Fibroblast of skin of back (primary cell): ENCODE measurements around the gene ZNF630. TPM values are rescaled to one million over a fixed set of nuclear protein-coding genes. Genes with fewer than 3 reads are reported as not detected.
"Not testable (repeated sequence)": the region's sequence is repeated elsewhere in the genome, so short reads cannot be mapped to it uniquely, and the experiment has no call there.

Experiments
- DNase-seq: peaks from one replicate; pipeline ENCODE4 v3.0.0-alpha.2; 2013
- polyA plus RNA-seq, 2 experiments: library from polyadenylated mRNA; unstranded; fragments of 120-200 nt; gene quantifications; one replicate each; pipeline ENCODE4 v1.2.1, GENCODE V29; 2013; ENCODE audit not compliant: insufficient read length in 2 of 2

ZNF630 gene
- 0.66 TPM for polyA plus RNA-seq (2013, experiment 1 of 2; ENCODE audit: insufficient read length)
- polyA plus RNA-seq (2013, experiment 2 of 2; ENCODE audit: insufficient read length): 0.99 TPM

DNA sequence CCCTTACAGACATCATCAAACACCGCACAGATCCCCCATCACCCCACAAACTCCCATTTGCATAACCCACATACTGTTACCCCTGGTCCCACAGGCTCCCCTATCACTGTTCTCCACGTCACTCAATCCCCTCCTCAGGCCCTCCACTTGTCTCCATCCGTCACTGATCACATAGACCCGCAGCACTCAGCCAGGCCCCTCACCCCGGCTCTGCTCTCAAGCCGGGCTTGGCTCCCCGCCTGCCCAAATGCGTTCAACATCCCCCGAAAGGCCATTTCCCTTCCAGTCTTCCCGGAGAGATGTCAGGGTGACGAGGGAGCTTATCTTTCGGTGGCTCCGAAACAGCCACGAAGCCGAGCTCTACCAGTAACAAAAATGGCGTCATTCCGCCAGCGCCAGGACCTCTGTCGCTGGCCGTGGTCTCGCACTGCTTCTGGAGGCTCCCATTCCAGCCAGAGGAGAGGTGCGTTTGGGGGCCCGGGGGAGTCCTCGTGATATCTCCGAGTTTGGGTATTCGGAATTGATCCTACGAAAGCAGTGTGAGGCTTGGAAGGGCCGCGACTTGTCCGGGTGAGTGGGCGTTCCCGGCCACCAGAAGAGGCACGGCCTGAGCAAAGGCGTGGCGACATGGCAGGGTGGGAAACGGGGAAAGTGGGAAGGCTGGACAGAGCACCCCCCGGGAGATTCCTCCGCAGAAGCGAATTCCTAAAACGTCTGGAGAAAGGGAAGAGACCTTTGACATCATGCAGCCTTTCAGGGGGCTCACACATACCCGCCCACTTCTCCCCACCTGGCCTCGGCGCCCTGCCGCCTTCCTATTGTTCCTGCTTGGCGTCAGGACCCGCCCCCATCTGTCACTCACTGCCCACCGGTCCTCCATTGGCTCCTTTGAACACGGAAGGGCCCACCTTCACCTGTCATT, at the start of gene ZNF630:
Gene ZNF630 (minus strand): TSS at position 577 of the 922 bp plus-strand sequence. CDS start 4,754 bp downstream, outside the sequence.
- peak; percentile 37 for DNase-seq

DNA sequence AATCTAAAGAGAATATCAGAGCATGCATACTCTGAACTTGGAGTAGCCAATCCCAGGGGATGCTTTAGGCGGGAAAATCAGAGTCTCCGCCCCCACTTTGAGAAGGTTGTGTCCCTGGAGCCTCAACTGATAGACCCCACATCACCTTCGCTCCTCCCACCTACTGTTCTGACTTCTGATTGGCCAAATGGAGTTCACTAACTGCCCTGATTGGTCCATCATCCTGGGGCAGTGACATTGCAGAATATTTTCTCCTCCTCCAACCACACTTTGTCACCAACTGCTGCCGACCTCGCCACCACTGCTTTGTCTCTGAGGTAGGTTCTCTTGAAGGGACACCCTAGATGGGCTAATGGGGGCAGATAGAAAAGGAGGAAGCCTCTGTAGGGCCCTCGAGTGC, 36.3 kb upstream of the ZNF630 start:
- DNase-seq: no peak

DNA sequence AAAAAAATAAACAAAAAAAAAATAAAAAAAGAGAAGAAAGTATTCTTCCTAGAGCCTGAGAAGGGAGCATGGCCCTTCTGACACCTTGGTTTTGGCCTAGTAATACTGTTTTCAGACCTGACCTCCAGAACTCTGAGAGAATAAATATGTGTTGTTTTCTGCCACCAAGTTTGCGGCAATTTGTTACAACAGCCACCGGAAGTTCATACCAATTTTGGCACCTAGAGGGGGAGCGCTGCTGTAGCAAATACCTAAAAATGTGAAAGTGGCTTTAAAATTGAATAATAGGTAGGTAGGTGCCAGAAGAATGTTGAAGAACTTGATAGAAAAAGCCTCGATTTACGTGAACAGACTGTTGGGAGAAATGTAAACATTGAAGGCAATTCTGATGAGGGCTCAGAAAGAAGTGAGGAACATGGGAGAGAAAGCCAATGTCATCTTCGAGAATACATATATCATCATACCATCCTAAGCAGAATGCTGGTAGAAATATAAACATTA, 31.5 kb upstream of the ZNF630 start:
- no peak for DNase-seq

DNA sequence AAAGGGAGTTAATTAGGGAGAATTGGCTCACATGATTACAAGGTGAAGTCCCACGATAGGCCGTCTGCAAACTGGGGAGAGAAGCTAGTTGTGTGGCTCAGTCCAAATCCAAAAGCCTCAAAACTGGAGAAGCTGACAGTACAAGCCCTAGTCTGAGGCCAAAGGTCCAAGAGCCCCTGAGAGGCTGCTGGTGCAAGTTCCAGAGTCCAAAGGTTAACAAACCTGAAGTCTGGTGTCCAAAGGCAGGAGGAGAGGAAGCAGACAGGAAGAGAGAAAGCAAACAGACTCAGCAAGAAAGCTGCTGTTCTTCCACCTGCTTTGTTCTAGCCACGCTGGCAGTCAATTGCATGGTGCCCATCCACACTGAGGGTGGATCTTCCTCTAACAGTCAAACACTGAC, 30.0 kb upstream of the ZNF630 start:
- no peak for DNase-seq

DNA sequence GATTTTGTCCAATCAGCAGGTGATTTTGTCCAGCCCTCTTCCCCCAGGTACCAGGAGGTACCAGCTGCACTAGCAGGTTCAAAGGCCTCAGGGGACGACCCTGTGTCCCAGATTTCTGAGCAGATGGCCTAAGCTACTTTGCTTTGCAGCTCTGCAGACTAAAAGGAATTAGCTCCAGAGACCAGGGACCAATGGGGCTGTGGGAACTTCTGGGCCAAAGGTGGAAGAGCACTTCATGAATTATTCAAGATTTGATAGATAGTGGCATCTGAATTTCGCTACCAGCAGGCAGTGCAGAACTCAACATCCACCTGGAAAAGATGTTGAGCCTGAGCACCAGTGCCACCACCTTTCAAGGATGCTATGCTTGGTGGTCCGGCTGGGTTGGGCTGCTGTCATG, 21.1 kb upstream of the ZNF630 start:
- not testable (repeated sequence) for DNase-seq

DNA sequence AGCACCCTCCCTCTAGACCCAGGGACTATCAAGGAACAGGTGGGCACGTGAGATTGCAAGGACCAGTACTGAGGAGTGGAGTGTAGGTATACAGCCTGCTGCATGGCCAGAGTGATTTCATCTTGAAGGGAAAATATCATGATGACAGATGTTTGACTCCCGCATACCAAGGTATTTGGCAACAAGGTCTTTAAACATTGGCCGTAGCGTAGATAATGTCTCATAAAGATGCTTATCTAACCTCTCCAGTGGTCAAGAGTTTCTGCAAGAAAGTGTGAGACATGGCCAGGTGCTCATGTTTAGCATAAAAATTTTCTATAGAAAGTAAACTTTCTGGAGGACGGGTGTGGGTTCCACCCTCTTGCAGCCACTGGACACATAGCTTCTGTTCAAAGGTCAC, 18.7 kb upstream of the ZNF630 start:
- DNase-seq: no peak

DNA sequence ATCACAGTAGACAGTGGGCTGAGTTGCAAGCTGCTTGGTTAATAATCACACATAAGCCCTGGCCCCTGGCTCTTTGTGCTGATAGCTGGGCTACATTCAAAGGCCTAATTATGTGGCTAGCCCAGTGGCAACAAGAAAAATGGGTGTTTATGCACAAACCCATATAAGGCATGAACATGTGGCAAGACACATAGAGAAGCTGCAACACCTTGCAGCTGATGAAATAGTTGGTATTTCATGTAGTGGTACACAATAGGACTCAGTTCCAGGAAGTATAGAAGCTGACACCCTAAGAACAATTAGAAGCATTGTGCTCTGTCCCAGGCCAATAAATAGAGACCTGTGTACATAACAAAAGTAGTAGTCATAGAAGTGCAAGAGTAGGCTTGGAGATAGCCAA, 14.6 kb upstream of the ZNF630 start:
- no peak for DNase-seq

DNA sequence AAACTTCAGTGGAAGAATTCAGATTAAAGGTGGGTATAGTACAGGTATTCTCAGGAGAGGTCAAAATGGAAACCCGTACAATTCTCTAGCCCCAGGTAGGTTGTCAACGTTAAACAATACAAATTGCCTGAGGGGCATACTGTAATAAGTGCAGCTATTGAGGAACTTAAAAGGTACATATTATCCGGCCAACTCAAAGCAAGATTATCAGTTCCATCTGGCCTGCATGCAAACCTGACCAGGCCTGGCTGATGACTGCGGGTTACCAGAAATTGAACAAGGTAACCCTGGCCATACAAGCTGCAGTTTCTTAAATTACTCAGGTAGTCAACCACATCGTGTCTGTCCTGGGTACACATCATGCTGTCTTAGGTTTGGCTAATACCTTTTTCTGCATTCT, 12.3 kb upstream of the ZNF630 start:
- no peak for DNase-seq

DNA sequence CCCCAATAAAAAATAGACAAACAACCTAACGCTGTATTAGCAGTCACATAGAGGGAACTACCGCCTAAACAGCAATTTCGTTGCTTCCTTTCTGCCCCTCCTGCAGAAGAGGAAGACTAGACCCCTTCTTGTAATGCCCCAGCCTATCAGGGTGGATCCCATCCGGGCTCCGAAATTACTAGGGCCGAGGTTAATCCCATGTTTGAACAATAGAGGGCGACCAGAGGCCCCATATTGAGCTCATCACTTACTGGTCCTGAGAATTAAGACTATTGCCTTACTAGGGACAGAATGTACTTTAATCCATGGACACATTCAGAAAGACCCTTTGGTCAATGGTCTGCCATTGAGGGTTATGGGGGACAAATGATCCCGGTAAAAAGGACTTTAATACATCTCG, 11.8 kb upstream of the ZNF630 start:
- peak; percentile 44 for DNase-seq

DNA sequence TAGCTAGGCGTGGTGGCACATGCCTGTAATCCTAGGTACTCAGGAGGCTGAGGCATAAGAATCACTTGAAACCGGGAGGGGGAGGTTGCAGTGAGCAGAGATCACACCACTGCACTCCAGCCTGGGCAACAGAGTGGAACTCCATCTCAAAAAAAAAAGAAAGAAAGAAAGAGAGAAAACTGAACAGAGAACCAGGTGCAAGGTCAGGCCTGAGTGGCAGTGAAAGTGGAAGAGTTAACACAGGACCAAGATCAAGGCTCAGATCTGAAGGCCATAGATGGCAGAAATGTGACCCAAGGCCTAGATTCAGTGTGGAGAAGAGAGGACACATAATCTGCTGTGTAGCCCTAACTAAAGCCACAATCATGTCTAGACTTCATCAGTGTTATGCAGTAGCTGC, 4.9 kb upstream of the ZNF630 start:
- no peak for DNase-seq

DNA sequence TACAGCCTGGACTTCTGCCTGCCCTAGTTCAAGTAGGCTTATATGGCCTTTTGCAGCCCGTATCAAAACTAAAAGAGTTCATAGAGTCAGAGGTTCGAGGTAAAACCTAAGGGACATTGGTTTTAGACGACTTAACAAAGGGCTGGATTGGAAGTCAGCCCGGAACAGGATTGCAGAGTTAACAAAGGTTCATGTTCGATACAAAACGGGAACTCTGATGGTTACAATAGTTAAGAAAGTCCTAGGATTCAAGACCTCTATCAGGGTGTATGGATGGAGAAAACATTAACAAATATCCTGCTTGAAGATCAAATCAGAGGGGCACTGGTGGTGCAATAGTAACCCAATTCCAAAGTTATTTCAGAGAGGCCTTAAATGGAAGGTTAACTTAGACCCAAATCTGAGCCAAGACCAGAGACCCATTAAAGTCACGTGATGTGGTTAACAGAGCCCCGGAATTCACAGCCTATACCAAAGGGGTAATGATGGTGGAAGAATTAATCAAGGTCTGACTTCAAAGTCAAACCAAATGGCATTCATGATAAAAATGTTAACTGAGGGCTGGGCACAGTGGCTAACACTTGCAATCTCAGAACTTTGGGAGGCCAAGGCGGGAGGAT, 656 bp upstream of the ZNF630 start:
- DNase-seq: no peak

DNA sequence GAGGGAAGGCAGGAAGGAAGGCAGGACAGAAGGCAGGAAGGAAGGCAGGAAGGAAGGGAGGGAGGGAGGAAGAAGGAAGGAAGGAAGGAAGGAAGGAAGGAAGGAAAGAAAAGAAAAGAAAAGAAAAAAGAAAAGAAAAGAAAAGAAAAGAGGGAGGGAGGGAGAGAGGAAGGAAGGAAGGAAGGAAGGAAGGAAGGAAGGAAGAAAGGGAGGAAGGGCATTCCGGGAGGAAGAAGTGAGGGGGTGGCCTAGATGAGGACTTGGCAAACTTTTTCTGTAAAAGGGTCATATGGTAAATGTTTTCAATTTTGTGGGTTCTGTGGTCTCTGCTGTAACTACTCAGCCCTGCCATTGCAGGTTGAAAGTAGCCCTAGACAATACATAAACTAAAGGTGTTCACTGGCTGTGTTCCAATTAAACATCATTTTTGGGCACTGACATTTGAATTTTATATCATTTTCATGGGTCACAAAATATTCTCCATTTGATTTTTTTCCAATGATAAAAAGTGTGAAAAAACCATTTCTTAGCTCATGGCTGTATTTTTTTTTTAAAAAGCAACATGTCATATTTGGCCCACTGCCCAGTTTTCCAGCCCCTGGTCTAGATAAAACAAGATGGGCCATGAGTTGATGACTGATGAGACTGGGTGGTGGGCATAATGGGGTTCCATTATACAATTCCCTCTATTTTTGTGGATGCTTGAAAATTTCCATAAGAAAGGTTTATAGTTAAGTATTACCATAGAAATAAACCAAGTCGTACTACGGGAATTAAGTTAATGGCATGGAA, 3.1 kb downstream of the ZNF630 start:
- no peak for DNase-seq

DNA sequence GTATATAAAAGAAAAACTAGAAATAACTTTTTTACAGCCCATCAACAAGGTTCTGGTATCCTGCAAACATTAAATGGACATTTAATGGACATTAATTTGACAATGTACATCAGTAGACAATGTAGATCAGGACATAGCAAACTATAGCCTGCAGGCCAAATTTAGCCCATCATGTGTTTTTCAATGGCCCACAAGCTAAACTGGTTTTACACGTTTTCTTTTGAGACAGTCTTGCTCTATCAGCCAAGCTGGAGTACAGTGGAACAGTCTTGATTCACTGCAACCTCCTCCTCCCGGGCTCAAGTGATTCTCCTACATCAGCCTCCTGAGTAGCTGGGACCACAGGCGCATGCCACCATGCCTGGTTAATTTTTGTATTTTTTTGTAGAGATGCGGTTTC, 7.2 kb downstream of the ZNF630 start:
- DNase-seq: no peak

DNA sequence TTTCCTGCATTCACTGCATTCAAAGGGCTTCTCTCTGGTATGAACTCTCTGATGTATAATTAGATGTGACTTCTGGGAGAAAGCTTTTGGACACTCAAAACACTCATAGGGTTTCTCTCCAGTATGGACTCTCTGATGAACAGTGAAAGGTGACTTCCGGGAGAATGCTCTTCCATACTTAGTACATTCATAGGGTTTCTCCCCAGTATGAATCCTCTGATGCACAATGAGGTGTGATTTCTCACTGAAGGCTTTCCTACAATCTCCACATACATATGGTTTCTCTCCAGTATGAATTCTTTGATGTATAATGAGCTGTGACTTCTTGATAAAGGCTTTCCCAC, 12.2 kb downstream of the ZNF630 start:
- DNase-seq: no peak

DNA sequence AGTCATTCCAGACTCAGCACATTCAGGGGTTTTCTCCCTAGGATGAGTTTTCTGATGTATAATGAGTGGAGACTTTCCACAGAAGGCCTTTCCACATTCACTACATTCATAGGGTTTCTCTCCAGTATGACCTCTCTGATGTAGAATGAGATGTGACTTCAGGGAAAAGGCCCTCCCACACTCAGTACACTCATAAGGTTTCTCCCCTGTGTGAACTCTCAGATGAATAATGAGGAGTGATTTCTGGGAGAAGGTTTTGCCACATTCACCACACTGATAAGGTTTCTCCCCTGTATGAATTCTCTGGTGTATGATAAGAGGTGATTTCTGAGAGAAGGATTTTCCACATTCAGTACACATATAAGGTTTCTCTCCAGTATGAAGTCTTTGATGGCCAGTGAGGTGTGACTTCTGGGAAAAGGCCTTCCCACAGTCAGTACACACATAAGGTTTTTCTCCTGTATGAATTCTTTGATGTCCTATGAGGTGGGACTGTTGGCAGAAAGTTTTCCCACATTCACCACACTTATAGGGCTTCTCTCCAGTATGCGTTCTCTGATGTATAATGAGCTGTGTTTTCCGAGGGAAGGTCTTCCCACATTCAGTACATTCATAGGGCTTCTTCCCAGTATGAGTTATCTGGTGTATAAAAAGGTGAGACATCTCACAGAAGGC, 12.7 kb downstream of the ZNF630 start:
- no peak for DNase-seq

DNA sequence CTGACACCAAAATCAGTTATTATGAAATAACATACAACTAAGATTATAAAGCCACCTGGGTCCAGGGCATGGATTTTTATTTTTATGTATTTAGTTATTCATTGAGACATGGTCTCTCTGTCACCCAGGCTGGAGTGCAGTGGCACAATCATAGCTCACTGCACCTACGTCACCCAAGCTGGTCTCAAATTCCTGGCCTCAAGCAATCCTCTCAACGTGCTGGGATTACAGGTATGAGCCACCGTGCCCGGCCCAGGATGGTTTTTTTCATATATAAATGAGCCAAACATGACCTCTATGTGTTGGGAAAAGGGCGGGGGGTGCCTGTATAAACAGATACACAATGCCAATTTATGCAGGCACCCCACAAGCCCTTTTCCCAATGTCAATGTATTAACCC, 24.6 kb downstream of the ZNF630 start:
- no peak for DNase-seq

DNA sequence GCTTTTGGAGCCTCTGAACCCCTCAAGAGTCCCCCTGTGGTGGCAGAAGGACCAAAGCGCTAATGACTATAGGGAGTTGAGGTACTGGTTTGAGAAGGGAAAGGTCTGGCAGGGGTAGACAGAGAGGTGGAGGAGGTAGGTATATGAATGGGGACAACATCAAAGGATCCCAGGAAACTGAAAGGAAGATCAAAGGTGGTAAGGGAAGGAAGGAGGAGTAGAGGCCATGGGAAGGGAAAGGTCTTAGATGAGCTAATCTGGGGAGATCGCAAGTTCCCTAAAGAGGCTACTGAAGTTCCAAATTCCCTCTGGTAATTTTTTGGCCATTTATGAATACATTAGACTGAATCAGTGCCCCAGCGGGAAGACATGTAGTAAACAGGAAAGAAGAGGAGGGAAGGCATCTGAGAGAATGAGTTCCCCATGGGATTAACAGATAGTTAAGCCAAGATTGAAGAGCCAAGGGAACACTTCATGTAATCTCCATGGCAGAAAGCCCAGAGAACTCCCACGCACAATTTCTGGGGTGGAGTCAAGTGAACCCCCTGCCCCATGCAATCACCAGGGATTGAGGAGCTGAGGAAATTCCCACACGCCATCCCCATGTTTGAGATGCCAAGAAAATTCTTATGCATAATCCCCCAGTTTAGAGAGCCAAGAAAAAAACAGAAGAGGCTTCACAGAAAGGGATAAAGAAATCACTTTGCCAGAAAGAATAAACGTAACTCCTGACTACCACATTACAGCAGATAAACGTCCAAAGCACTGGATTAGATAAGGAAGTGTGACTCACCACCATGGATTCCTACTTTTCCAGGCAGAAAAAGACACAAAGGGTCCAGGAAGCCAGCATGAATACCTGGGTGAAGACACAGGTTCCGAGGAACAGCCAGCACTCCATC, 25.8 kb downstream of the ZNF630 start:
- peak; percentile 15 for DNase-seq

DNA sequence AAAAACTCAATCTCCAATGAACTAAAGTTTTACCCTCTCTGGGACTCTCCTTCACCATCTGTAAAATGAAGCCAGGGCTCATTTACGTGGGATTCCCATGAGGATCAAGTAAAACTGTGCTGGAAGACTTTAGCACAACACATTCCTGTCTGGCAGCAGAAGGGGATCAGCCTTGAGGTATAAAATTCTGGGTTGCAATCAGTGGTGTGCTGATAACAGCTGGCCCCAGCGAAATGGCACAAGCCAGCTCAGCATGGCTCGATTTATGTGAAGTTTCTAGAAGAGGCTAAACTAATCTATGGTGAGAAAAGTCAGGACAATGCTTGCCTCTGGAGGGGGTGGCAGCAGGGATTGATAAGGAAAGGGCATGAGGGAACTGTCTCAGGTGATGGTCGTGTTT, 28.4 kb downstream of the ZNF630 start:
- DNase-seq: no peak

DNA sequence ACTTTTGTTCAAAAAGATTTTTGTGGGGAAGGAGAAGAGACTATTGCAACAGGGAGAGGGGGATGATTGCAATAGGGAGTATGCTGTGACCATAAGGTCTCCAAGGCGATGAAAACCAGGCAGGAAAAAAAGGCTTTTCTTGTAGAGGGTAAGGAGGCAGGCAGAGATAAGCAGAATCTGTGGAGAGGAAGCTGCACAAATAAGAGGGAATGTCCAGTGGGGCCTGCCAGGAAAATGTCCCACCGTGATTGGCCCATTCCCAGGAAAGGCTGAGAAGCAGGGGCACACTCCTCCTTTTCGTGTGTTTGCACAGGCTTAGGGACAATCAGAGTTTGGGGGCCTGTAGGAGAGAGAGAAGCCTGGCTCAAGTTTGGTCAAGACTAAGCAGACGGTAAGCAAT, 35.5 kb downstream of the ZNF630 start:
- DNase-seq: no peak

DNA sequence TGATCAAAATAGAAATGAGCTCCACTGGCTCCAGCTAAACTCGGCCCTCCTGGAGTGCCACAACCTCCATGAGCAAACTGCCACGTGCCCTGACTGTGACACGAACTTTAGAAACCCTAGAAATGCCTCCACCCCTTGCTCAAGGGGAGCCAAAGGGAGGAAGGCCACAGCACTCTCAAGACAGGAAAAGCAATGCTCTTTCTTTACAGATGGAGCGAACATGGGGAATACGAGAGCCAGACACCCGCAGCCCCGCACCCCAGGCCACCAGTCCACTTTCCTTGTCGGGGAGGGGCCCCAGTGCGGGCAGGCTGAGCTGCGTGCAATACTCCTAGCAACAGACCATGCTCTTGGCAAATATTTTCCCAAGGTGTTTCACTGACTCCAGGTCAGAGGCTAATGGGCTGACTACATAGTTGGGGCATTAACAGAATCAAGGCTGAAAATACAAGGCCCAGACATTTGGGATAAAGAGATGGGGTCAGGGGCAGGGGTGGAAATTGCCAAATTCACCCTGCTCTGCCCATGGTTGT, 40.7 kb downstream of the ZNF630 start:
- DNase-seq: not testable (repeated sequence)

DNA sequence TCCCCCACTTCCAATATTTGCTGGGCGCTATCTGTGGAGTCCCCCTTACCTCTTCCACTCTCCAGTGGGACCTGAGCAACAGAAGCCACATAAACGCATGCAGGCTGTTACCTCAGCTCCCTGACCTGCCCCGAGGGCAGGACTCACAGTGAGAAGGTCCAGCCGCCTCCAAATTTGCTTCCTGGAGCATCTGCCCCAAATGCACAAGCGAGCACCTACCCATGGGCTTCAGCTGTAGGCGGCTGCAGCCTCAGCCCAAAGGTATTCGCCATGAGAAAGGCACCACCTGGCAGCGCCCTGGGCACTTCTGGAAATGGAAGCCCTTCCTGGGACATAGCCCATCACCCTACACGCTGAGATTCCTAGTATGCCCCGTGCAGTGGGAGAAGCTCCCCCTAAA, 41.2 kb downstream of the ZNF630 start:
- DNase-seq: no peak
